Limb (tissue), 2 donors: ENCODE results near the gene CDY2A.
"Not testable (repeated sequence)": the region's sequence is repeated elsewhere in the genome, so short reads cannot be mapped to it uniquely, and the experiment has no call there.

Experiments used
- DNase-seq, 2 donors: peaks; one replicate each; pipeline ENCODE4 v3.0.0-alpha.2; 2016; ENCODE audit errors: extremely low spot score in 2 of 2

The CDY2A gene, protein sequence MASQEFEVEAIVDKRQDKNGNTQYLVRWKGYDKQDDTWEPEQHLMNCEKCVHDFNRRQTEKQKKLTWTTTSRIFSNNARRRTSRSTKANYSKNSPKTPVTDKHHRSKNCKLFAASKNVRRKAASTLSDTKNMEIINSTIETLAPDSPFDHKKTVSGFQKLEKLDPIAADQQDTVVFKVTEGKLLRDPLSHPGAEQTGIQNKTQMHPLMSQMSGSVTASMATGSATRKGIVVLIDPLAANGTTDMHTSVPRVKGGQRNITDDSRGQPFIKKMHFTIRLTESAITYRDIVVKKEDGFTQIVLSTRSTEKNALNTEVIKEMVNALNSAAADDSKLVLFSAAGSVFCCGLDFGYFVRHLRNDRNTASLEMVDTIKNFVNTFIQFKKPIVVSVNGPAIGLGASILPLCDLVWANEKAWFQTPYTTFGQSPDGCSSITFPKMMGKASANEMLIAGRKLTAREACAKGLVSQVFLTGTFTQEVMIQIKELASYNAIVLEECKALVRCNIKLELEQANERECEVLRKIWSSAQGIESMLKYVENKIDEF

DNA sequence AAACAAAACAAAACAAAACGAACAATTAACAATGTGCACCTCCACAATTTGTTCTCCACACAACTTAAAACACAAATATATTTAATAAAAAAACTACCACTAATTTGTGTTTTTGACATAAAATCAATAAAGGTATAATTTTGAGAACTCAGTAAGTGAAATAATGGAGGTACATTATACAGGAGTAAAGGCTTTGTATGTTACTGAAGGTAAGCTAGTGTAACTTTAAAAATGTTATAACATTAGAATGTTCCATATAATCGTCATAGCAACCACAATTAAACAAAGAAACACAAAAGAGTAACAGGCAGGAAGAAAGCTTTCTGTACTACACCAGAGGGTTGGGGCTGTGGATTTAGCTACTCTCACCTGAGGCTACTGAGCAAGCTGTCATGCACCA is at the start of gene CDY2A:
TSS of gene CDY2A (plus strand) at position 301 of the 400 bp plus-strand sequence. CDS start 328 bp downstream, outside the sequence.
- not testable (repeated sequence) for DNase-seq

DNA sequence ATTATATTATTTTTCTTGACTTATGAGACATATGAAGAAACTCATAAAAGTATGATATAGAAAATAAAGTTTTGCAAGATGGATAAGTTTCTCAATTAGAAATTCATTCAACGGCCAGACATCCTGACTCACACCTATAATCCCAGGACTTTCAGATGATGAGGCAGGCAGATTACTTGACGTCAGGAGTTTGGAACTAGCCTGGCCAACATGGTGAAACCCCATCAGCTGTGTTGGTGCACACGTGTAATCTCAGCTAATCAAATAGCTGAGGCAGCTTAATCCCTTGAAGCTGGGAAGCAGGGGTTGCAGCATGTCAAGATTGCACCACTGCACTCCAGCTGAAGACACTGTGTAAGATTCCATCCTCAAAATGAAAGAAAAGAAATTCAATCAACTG is 28.0 kb upstream of the CDY2A start:
- not testable (repeated sequence) for DNase-seq

DNA sequence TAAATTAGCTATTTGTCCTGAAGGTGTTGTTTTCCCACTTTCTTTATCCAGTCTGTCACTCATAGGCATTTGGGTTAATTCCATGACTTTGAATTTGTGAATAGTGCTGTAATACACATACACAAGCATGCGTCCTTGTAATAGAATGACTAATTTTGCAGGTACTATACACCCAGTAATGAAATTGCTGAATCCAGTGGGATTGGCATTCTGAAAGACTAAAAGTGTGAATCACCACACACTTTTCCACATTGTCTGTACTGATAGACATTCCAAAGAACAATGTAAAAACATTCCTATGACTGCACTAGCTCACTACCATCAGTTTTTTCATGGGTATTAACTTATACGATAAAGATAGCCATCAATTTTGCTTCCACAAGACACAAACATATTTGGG is 27.3 kb upstream of the CDY2A start:
- not testable (repeated sequence) for DNase-seq

DNA sequence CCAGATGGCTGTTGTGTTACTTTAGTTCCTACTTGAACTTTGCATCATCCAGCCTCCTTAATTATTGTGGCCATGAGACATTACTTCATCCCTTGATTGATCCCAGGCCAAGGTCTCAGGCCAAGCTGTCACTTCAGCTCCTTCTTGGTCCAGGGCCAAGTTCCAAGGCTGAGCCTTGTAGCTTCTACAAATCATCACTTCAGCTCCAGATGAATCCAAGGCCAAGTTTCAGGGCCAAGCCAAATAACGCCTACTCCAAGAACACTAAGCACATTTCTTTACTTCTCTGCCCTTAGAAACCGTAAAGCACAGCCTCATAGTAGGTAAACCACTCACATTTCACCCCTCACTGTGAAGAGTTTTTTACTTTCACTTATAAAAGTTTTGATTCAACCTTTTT is 1.7 kb upstream of the CDY2A start:
- not testable (repeated sequence) for DNase-seq

DNA sequence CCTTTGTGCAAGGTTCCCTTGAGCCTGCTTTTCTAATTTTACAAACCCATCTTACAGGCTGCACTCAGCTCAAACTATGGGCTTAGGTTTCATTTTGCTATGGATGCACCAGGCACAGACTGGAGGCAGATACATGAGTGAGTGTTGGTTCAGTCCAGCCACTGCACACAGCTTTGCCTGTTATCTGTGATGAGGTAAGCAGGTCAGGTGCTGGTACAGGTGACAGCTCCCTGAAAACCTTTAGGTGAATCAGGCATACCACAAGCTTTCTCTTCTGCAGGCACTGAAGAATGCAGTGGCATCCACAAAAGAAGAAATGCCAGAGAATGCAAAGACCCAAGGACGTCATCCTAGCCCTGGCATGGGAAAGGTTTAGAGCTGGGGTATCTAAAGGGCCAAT is 3.3 kb downstream of the CDY2A start:
- not testable (repeated sequence) for DNase-seq

DNA sequence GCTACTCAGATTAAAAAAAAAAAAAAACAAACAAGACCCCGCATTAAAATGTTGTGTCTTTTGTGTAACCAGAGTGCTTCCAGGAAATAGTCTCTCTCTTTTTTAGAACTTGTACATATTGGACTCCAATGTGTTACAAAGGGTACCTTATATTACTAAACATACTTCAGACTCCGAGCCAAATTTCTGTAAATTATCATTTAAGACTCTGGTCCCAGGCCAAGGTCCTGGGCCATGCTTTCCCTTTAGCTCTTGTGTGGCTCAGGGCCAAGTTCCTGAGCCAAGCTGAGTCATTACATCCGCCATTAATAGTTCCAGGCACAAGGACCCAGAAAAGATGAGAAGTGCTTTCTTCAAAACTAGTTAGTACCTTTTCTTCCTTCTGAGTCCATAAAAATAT is 4.6 kb downstream of the CDY2A start:
- DNase-seq: not testable (repeated sequence)

DNA sequence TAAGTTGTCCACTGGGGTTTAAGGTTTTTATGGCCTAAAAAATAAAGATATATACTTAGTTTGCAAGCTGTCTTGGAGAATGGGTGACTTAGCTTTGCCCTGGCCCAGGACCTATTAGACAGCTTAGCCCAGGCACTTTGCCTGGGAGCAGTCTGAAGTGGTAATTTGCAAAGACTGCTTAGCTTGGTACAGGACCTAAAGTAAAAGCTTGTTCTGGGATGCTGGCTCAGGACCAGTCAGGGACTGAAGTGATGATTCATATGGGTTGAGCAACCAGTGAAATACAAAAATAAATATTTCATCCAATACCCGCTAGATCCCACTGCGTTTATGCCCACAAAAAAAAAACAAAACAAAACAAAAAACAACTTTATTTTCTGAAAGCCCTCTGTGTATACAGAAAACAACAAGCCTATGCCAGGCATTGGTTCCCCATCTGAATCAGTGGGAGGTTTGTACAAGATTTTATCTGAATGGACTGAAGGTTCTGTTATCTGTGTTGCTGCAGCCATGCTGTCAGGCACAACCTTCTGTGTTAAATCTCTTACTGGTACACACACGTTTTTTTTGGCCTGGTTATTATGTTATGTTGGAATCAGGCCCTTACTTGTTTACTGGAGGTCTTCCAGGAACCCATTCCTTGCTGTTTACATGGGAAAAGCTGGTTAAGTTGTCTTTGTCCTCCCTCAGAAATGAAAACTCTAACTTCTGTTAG is 8.7 kb downstream of the CDY2A start:
- not testable (repeated sequence) for DNase-seq

DNA sequence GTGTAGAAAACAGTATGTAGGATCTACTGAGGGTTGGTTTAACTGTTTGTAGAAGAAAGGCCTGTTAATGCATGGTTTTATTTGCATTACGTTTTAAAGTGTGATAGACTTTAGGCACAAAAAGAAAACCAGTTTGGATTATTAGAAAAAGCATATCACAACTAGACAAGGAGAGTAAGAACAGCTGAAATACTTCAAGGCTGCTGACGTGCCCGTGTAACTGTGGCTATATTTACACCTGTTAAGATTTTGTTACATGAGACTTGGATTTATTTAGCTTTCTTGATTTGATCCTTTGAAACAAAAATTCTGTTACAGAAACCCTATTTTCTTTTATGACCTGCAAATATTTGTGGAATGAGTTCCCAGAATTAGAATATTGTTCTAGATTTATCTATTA is 9.3 kb downstream of the CDY2A start:
- not testable (repeated sequence) for DNase-seq

DNA sequence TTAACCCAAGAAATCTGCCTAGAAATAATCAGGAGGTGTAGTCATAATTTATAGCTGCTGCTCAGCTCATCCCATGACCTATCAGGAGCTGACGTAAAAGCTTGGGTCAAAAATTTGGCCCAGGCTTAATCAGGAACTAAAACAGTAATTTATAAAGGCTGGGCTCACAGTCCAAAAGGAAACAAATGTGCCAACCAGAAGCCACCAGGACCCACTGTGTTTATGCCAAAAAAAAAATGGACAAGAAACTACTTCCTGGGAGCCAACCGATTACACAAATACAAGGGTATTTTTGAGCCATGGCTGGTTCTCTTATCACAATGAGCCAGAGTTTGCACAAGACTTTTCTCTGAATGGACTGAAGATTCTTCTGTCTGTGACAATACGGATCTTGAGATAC is 19.4 kb downstream of the CDY2A start:
- DNase-seq: not testable (repeated sequence)

DNA sequence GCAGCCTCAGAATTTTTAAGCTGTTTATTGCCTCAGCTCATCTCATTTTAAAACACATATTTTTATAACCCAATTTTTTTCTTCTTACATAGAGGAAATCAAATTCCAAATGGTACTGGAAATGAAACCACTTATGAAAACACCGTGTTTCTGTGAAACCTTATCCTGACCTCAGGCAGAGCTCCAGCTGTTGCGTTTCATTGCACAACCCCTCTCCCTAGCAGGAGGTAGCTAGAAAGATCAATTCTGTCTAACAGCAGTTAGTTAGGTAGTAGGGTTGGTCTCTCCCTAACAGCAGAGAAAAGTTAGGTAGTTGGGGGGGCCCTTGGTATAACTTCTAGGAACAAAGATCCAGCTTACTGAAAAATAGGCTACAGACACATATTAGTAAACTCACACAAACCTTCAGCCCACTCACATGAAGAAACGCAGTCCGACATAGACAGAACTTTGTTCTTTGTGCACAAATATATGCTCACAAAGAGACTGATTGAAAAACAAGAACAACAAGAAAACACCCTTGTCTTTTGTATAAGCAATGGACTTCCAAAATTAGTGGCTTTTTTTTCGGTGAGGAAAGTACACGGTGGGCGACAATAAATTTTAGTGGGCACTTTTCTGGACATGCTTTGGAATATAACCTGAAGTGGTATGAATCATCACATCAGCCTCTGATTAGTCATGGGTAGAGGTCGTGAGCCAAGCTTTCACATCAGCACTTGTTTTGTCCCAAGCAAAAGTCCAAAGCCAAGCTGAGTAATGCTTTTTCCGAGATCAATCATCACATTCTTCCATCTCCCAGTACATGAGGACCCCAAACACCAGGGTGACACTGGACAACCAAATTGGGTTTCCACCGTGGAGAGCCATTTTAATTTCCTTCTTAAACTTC is 22.8 kb downstream of the CDY2A start:
- DNase-seq: not testable (repeated sequence)

DNA sequence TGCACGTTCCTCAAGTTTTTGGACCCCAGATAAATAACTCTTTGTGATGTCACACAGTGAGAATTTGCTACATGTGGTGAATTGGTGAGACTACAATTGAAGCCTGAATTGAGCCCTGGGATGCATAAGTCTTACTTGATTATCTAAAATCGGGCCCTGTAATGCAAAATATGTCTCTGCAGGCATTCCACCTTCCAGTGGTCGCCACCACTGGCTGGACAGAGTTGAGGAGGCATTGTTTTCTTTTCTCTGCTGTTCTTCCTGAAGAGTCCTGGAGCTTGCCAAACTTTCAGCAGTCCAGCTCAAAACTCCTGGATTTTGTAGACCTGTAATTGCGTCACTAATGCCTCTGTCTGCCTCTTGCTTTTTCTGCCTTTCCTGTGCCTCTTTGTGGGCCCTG is 23.5 kb downstream of the CDY2A start:
- not testable (repeated sequence) for DNase-seq

DNA sequence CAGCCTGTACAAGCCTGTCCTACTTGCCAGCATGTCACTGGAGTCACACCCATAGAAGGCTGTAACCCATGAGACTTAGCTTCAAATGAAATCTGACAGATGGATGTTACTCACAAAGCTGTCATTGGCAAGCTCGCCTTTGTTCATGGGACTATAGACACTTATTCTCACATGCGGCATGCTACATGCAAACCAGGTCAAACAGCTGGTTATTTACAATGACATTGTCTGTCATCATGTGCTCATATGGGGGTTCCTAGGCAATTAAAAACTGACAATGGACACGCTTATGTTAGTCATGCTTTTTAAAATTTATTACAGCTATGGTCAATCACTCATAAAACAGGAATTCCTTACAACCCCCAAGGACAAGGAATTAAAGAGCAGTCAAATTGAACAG is 30.9 kb downstream of the CDY2A start:
- not testable (repeated sequence) for DNase-seq

DNA sequence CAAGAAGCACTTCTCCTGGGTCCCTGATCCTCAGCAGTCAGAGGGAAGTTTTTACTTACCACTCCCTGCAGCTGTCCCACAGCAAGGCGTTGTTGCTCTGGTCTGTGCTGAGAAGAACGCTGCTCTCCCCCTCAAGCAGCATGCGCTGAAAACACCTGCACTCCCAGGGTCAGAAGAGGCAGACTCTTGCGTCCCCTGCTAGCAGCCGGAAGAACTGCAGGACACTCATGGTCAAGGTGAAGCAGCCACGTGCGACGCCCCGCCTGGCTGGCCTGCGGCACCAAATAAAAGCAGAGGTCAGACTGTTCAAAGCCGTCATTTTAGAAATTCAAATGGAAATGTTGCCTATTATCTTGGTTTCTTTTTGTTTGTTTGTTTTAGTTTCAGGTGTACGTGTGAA is 47.9 kb downstream of the CDY2A start:
- DNase-seq: not testable (repeated sequence)
